Subcutaneous abdominal adipose tissue (tissue), 5 donors: ENCODE data around the gene VSNL1.
A peak's percentile ranks its signal among the peaks of the same experiment; 100 is the strongest.

Experiments used
- H3K27ac ChIP-seq: one replicate; pipeline ENCODE4 v1.7.0; 2013; ENCODE audit warnings: low read depth, mild to moderate bottlenecking, inconsistent platforms, low read length, moderate library complexity
- H3K27me3 ChIP-seq, 5 donors: one replicate each; pipeline ENCODE4 v1.7.0; 2013; ENCODE audit warnings: low read length in 5 of 5, inconsistent platforms in 1 of 5; ENCODE audit not compliant: control insufficient read depth in 5 of 5, insufficient read depth in 4 of 5
- H3K36me3 ChIP-seq, 5 donors: one replicate each; pipeline ENCODE4 v1.7.0; 2013; ENCODE audit warnings: low read length in 5 of 5; ENCODE audit not compliant: control insufficient read depth in 5 of 5, insufficient read depth in 5 of 5
- H3K4me1 ChIP-seq, 5 donors: one replicate each; pipeline ENCODE4 v1.7.0; 2013; ENCODE audit warnings: low read length in 5 of 5, mild to moderate bottlenecking in 3 of 5, moderate library complexity in 1 of 5; ENCODE audit not compliant: control insufficient read depth in 5 of 5, insufficient read depth in 5 of 5
- H3K4me3 ChIP-seq, 5 donors: one replicate each; pipeline ENCODE4 v1.7.0; 2013; ENCODE audit warnings: low read length in 5 of 5, low read depth in 1 of 5
- H3K9ac ChIP-seq, 5 donors: one replicate each; pipeline ENCODE4 v1.7.0; 2013; ENCODE audit warnings: low read length in 5 of 5, mild to moderate bottlenecking in 4 of 5, moderate library complexity in 3 of 5
- H3K9me3 ChIP-seq, 5 donors: one replicate each; pipeline ENCODE4 v1.7.0; 2013; ENCODE audit warnings: low read length in 5 of 5; ENCODE audit not compliant: control insufficient read depth in 5 of 5
- donor health status: healthy.
- donor health status: healthy.
- donor health status: healthy.
- donor health status: healthy.
- donor health status: healthy.

The VSNL1 gene

DNA sequence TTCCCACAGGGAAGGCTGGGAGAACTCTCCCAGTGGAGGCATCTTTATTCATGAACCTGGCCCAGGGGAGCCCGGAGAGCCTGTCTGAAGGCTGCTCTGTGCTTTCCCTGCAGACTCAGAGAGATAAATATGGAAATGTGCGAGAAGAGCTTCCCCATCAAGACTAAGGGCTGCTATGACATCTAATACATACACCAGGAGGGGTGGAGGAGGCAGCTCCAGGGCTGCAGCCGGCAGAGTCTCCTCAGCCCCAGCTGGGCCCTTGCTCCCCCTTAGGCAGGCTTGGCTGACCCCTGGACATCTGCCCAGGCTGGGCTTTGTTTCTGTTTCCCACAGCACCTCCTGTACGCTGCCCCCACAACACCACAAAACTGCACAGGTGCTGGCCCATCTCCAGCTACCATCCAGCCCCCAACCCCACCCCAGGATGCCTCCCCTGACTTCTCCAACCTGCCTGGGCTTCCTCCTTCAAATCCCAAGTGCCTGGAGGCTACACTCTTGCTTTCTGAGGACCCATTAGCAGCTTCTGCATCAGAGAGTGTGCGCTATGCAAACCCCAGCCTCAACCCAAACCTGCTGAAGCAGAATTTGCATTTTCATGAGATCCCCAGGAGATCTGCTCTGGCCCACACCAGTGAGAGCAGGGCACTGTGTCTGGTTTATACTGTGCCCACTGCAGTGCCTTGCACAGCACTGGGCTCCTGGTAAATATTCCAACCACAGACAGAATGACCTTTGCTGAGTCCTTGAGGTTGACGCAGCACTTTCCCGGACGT, 96.8 kb downstream of the VSNL1 start:
- Histone ChIP-seq H3K9ac (no peak overlapping the region), H3K4me3 (no peak overlapping the region), H3K27me3 (peaks cover 0 to 5% (median 0%) of the 10 kb centered on the region in 5 donors), H3K36me3 (no peaks in the 10 kb centered on the region), H3K27ac (no peak overlapping the region), H3K9me3 (no peaks in the 10 kb centered on the region), H3K4me1 (no peaks in the 10 kb centered on the region)

DNA sequence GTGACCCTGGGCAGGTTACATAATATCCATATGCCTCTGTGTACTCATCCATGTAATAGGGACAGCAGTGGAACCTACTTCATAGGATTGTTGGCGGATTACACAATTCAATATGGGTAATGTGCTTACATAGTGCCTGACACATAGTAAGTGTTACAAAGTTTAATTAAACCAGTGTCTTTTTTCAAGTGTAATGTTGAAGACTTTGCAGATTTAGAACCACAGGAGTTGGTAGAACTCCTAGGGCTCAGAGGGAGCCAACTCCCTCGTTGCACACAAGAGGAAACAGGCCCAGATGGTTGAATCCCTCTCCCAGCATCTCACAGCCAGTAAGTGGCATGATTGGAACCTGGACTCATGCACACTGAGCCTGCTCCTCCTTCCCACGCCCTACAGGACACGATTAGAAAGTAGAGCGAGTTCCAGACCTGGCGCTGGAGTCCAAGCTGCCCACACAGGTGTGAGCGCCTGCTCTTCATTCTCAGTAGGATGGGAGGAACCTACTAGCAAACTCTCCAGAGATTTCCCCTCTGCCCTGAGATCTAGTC, 97.8 kb downstream of the VSNL1 start:
- no peak overlapping the region for H3K27ac ChIP-seq
- H3K4me3 ChIP-seq = no peak overlapping the region
- peaks cover 0 to 5% (median 0%) of the 10 kb centered on the region in 5 donors for H3K27me3 ChIP-seq
- H3K36me3 ChIP-seq = no peaks in the 10 kb centered on the region
- H3K9me3 ChIP-seq = no peaks in the 10 kb centered on the region
- no peak overlapping the region for H3K9ac ChIP-seq
- H3K4me1 ChIP-seq = peaks cover 0 to 4% (median 0%) of the 10 kb centered on the region in 5 donors

DNA sequence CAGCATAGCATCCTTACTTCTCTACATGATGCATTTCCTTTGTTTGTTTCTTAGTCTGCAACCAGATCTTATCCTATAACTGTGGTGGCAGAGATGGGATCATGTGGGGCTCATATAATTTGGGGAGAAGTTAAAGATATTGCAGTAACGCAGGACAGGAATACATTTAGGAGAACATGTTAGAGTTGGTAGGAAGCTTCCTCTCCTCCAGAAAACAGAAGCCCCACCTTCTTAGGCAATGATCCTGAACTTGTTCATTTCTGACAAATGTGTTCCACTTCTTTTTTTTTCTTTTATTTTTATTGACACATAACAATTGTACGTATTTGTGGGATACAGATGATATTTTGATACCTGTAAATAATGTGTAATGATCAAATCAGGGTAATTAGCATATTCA, 99.9 kb downstream of the VSNL1 start:
- peaks cover 0 to 4% (median 2%) of the 10 kb centered on the region in 5 donors for H3K4me1 ChIP-seq
- H3K9me3 ChIP-seq = no peaks in the 10 kb centered on the region
- H3K36me3 ChIP-seq = no peaks in the 10 kb centered on the region
- no peak overlapping the region for H3K9ac ChIP-seq
- no peak overlapping the region for H3K27ac ChIP-seq
- H3K4me3 ChIP-seq = no peak overlapping the region
- H3K27me3 ChIP-seq = peaks cover 0 to 5% (median 0%) of the 10 kb centered on the region in 5 donors

DNA sequence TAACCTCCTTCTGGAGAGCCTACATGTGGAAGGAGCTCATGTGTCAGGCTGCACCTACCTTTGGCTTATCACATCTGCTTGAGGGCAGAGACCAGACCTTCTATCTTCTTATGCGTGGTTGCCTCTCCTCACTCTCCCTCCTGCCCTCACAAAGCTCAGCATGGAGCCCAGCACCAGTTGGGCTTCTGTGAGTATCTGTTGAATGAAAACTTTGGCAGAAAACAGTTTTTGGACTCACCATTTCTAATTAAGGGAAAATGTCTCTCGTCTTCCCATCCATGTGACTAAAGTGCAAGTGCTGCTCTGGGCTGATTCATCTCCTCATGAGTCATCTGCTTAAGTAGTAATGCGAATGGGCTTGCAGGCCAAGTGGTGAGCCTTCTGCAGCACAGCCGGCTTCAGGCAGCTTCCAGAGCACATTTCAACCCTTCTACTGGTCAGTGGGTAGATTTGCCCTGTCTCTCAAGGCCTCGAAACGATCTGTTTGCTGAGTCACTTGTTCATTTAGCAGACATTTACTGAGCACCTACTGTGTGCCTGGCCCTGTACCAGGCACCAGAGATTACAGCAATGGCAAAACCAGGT, 102.6 kb downstream of the VSNL1 start:
- Histone ChIP-seq H3K4me3 (no peak overlapping the region), H3K27ac (no peak overlapping the region)

DNA sequence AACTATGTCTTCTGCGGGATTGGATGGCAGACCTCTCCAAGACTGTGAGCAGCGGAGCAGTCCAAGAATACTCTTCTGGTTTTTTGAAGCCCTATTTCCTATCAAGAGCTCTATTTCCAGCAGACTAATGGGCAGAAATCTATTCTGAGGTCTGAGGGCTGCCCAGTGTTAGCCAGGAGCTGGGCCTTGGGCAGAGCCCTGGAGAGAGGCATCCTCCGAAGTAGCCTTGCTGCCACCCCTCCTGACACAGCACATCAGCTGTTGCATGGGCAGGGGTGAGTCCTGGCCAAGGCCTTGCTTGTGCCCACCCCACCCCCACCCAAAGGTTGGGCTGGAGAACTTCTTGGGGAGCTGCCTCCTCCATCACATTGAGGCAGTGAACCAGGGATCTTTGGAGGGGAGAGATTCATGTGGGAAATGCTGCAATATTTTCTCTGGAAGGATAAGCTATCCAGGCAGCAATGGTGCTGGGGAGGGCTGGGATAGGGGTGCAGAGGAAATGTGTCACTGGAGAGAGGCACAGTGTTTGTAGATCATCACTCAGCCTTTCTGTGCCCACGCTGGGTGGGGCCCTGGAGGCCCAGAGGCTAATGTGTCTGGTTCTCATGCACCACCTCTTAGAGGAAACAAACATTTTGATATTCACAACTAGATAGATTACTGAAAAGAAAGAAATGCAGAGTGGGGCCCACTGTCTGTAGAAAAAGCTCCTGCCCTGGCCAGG, 104.7 kb downstream of the VSNL1 start:
- H3K9me3 ChIP-seq = no peaks in the 10 kb centered on the region
- no peak overlapping the region for H3K9ac ChIP-seq
- H3K36me3 ChIP-seq = no peaks in the 10 kb centered on the region
- no peaks in the 10 kb centered on the region for H3K27me3 ChIP-seq
- H3K27ac ChIP-seq = no peak overlapping the region
- no peak overlapping the region for H3K4me3 ChIP-seq
- peaks cover 0 to 7% (median 2%) of the 10 kb centered on the region in 5 donors for H3K4me1 ChIP-seq

More for the DNA sequence above, 102.6 kb downstream of the VSNL1 start:
- Histone ChIP-seq H3K9me3 (no peaks in the 10 kb centered on the region), H3K9ac (no peak overlapping the region), H3K36me3 (no peaks in the 10 kb centered on the region), H3K4me1 (peaks cover 0 to 7% (median 2%) of the 10 kb centered on the region in 5 donors), H3K27me3 (peaks cover 0 to 5% (median 0%) of the 10 kb centered on the region in 5 donors)

DNA sequence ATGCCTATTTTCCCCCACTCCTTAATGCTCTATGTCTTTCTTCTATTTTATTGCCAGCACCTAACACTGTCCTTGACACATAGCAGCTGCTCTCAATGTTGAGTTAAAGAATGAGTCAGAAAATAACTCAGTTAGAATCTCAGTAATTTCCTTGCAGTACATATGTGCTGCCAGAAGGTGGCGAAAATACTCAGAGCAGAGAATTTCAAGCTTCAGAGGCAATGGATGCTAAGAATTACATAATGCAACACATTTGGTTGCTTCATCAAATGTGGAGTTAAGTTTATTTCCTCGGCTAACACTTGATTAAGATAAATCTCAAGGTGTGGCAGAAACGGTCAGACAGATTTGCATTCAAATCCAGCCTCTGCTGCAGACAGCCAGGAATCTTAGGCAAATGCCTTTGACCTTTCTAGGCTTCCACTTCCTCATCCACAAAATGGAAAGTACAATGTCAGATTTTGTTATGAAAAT, 105.6 kb downstream of the VSNL1 start:
- no peak overlapping the region for H3K27ac ChIP-seq
- no peaks in the 10 kb centered on the region for H3K27me3 ChIP-seq
- H3K36me3 ChIP-seq = no peaks in the 10 kb centered on the region
- H3K4me1 ChIP-seq = peaks cover 0 to 7% (median 2%) of the 10 kb centered on the region in 5 donors
- H3K9ac ChIP-seq = no peak overlapping the region
- no peaks in the 10 kb centered on the region for H3K9me3 ChIP-seq
- peak overlapping the region in 1 of 5 donors; percentile 6 for H3K4me3 ChIP-seq

DNA sequence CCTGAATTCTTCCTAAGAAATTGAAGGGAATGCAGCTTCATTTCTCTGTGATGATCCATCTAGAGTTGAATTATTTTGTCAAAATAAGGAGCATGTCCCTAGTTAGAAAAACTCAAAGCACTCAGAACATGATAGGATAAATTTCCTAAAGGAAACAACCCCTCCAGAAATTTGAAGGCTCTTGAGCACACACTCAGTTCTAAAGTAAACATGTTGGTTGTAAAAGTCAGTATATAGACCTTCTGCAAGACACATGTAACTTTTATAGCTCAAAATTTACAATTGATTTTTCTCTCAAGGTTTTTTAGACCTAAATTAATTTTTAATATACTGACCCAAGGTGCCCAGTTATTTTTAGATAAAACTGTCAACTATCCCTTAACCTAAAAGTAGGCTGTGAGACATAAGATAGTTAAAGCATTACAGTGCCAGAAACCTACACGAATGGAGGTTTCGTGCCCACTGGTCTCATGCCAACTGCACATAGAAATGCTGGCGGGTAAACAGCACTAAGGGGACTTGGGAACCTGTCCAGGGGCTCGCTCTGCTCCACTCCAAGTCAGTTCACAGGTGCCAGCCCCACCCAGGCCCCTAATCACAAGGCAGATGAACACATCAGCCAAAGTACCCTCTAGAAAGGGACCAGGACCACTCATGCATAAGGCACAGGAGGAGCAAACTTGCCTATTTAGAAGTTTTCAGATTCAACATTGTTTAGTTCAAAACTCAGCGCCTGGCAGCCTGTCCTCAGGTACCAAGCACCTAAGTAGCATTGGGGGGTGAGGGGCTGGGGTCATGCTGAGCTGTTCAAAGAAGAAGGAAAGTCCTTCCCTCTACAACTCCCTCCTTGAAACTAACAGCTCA, 106.6 kb downstream of the VSNL1 start:
- peaks cover 0 to 7% (median 2%) of the 10 kb centered on the region in 5 donors for H3K4me1 ChIP-seq
- H3K36me3 ChIP-seq = no peaks in the 10 kb centered on the region
- no peaks in the 10 kb centered on the region for H3K27me3 ChIP-seq
- no peaks in the 10 kb centered on the region for H3K9me3 ChIP-seq
- H3K4me3 ChIP-seq = no peak overlapping the region
- H3K27ac ChIP-seq = no peak overlapping the region
- no peak overlapping the region for H3K9ac ChIP-seq

DNA sequence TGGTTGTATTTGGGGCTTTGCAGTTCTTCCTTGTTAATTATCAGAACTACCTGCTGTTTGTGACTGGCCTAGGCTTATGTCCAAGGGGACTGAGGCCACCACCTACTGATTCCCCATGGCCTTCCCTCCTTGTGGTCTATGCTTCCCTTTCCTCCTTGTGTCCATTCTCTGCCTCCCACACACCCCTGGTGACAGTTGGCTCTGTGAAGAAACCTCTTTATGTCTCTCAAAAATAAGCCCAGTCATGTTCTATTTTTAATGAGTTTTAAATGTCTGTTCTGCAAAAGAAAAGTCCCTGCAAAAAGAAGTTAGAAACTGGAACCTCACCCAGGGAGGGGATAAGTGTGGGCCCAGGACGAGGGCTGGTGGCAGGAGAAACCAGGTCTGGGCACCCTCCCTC, 108.1 kb downstream of the VSNL1 start:
- Histone ChIP-seq H3K9ac (no peak overlapping the region), H3K4me3 (no peak overlapping the region), H3K27me3 (no peaks in the 10 kb centered on the region), H3K36me3 (no peaks in the 10 kb centered on the region), H3K9me3 (no peaks in the 10 kb centered on the region), H3K4me1 (peaks cover 0 to 3% (median 2%) of the 10 kb centered on the region in 5 donors), H3K27ac (no peak overlapping the region)

DNA sequence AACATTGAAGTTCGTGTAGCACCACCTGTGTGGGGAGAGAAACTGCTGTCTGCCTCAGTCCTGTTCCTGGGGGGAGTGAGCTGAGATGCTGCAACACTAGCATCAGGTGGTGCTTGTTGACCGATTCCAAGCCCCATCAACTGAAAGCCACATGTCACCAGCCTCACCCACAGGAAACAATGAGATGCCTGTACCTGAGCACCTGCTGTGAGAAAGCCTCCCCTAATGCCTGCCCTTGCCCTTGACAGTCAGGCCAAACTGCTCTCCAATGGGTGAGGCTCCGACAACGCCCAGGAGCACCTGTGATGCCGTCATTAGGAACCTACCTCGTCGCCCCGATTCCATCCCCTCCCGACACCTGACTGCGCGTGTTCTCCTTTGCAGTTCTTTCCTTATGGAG, 108.5 kb downstream of the VSNL1 start:
- Histone ChIP-seq H3K36me3 (no peaks in the 10 kb centered on the region), H3K9me3 (no peaks in the 10 kb centered on the region), H3K4me3 (no peak overlapping the region), H3K27ac (no peak overlapping the region), H3K4me1 (peaks cover 0 to 3% (median 0%) of the 10 kb centered on the region in 5 donors), H3K27me3 (no peaks in the 10 kb centered on the region), H3K9ac (no peak overlapping the region)
